ENCODE measurements around the gene NBEA.
A peak's percentile ranks its signal among the peaks of the same experiment; 100 is the strongest.

NBEA gene

DNA sequence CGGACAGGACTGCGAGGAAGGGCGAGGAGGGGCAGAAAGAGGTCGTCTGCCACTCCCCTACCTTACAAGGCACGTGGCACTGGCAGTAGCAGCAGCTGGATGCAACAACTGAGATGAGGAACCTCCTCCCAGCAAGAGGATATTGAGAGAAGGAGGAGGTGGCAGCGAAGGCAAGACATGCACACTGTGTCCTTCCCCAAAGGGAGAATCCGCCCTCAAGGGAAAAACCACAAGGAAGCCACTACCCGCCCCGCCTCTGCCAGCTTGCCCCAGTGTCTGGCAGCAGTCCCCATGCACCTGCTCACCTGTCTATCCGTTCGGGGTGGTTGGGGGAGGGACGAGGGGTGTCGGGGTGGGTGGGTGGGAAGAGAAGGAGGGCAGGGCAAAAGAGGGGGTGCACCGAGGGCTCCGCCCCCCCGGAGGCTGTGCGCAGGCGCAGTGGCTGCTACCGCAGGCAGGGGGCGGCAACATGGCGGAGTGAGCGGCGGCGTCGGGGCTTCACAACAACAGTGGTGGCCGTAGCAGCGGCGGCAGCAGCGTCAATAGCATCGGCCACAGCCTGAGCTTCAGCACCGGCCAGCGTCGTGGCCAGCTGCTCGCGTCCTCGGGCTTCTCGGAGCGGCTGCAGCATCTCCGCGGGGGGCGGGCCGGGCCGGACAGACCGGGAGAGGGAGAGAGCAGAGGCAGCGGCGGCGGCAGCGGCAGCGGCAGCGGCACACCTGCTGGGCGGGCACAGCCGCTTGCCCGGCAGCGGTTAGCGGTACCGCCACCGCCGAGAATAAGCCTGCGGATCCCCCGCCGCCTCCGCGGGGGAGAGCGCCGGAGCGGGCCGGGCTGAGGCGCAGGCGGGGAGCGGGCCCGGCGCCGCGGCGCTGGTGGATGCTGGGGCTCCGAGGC lies at the start of gene NBEA:
TSS of gene NBEA (plus strand) at position 436 of the 897 bp plus-strand sequence. CDS start 551 bp downstream, outside the sequence.
- TF ChIP-seq CTCF (conservative IDR thresholded peaks at IDR 0.05; ENCODE audit: low read length), result no peak; the same call in 1 of the 2 replicates
- DNase-seq (ENCODE audit: low read depth), result peak; percentile 54

DNA sequence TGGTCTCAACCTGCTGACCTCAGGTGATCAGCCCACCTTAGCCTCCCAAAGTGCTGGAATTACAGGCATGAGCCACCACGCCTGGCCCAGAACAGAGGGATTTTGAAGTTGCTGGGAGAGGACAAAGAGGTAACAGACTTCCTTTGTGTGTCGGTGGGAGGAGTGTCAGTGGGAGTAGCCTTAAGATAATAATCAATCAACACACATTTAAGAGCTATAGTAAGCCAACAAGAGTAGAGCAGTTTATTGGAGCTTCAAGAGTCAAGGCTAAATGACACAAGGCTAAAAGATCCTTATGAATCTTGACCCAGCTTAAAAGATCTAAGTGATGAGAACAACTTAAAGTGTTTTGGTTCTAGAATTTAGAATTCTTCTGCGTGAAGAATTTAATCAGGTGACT lies 47.3 kb upstream of the NBEA start:
- TF ChIP-seq CTCF (conservative IDR thresholded peaks at IDR 0.05; ENCODE audit: low read length), result no peak
- no peak for DNase-seq (ENCODE audit: low read depth)
- no peak overlapping the region for H3K4me3 ChIP-seq (ENCODE audit: low read length)

More for the DNA sequence above, at the start of gene NBEA:
- H3K4me3 ChIP-seq (ENCODE audit: low read length), result peak within 1 kb of the TSS; percentile 73

DNA sequence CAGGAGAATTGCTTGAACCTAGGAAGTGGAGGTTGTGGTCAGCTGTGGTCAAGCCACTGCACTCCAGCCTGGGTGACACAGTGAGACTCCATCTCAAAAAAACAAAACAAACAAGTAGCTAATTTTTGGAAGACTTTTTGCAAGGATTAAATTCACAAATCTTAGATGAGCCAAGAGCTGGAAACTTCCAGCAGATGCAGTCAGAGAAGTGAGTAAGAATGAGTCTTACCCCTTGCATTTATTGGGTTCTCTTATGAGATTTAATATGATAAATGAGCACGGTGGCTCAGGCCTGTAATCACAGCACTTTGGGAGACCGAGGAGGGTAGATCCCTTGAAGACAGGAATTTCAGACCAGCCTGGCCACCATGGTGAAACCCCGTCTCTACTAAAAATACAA lies 44.9 kb upstream of the NBEA start:
- no peak overlapping the region for H3K4me3 ChIP-seq (ENCODE audit: low read length)
- DNase-seq (ENCODE audit: low read depth), result no peak
- TF ChIP-seq CTCF (conservative IDR thresholded peaks at IDR 0.05; ENCODE audit: low read length), result no peak

DNA sequence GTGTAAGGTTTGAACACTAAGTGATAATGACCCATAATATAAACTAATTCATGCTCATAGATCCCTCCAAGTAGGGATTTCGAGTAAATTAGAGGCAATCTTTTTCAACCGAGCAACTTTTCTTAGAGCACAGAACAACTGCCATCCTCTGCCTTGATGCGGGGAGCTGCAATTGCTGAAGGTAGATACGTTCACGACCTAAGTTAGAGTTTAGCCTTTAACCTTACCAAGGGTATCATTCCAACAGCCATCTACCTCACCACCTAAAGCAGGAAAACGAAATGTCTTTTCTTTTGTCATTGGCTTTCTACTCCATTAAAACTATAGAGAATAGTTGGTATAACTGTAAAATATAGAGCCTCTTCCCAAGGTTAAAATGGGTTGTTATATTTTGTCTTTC lies 42.2 kb upstream of the NBEA start:
- no peak overlapping the region for H3K4me3 ChIP-seq (ENCODE audit: low read length)
- DNase-seq (ENCODE audit: low read depth), result no peak
- TF ChIP-seq CTCF (conservative IDR thresholded peaks at IDR 0.05; ENCODE audit: low read length), result no peak

DNA sequence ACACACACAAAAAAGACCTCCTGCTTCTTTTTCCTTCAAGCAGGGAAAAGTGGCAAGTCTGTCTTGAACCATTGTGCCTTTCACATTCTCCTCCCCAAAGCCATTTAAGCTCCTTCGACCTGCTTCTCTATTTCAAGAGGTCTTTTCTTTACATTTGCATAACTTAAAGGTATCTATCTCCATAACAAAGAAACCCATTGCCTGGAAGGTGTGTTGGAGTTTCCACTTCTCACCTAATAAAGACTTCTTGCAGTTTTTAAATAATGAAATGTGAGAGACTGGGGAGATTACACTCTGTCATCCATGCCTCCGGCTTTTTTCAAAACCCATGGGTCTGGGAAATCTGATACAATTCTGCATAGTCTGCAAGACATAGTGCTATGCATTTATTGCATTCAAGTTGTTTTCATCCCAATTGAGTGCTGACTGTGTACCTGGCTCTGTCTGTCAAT lies 41.8 kb upstream of the NBEA start:
- H3K4me3 ChIP-seq (ENCODE audit: low read length), result no peak overlapping the region
- no peak for DNase-seq (ENCODE audit: low read depth)
- no peak for TF ChIP-seq CTCF (conservative IDR thresholded peaks at IDR 0.05; ENCODE audit: low read length)

GRCh38 chr13:34901572-34901971 lies 40.5 kb upstream of the NBEA start:
- DNase-seq (ENCODE audit: low read depth), result no peak
- no peak for TF ChIP-seq CTCF (conservative IDR thresholded peaks at IDR 0.05; ENCODE audit: low read length)
- H3K4me3 ChIP-seq (ENCODE audit: low read length), result no peak overlapping the region

- no peak for TF ChIP-seq CTCF (conservative IDR thresholded peaks at IDR 0.05; ENCODE audit: low read length)
- DNase-seq (ENCODE audit: low read depth), result no peak
- no peak overlapping the region for H3K4me3 ChIP-seq (ENCODE audit: low read length)
These were observed 30.9 kb upstream of the NBEA start for GRCh38 chr13:34911159-34911558.
